H9 (cell line): ENCODE results near the gene DIPK1C. TPM values are rescaled to one million over a fixed set of nuclear protein-coding genes. Genes with fewer than 3 reads are reported as not detected.

Source experiments
- DNase-seq: peaks from one replicate; pipeline ENCODE4 v3.0.0-alpha.2; 2017
- H2AFZ ChIP-seq: one replicate; pipeline ENCODE4 v1.6.1; 2013; ENCODE audit warnings: mild to moderate bottlenecking, low read length, control low read depth, moderate library complexity
- H2AK5ac ChIP-seq: 2 replicates; pipeline ENCODE4 v1.6.1; 2013; ENCODE audit warnings: low read length, control low read depth, mixed read lengths; ENCODE audit not compliant: insufficient read length
- H2BK120ac ChIP-seq: one replicate; pipeline ENCODE4 v1.6.1; 2013; ENCODE audit warnings: low read depth, mild to moderate bottlenecking, low read length, control low read depth, inconsistent platforms; ENCODE audit not compliant: poor library complexity, severe bottlenecking
- H2BK12ac ChIP-seq: 2 replicates; pipeline ENCODE4 v1.6.1; 2013; ENCODE audit warnings: low read length, control low read depth, mixed read lengths, low read depth; ENCODE audit not compliant: insufficient read length
- H2BK15ac ChIP-seq: 2 replicates; pipeline ENCODE4 v1.6.1; 2013; ENCODE audit warnings: low read depth, low read length, control low read depth
- H2BK20ac ChIP-seq: one replicate; pipeline ENCODE4 v1.6.1; 2013; ENCODE audit warnings: low read depth, mild to moderate bottlenecking, low read length, control low read depth, inconsistent platforms; ENCODE audit not compliant: poor library complexity, severe bottlenecking
- H2BK5ac ChIP-seq: 2 replicates; pipeline ENCODE4 v1.6.1; 2013; ENCODE audit warnings: low read length, control low read depth, mixed read lengths; ENCODE audit not compliant: insufficient read length
- H3K14ac ChIP-seq: 2 replicates; pipeline ENCODE4 v1.6.1; 2013; ENCODE audit warnings: low read length, control low read depth; ENCODE audit not compliant: insufficient read depth
- H3K18ac ChIP-seq: 2 replicates; pipeline ENCODE4 v1.6.1; 2013; ENCODE audit warnings: low read depth, mild to moderate bottlenecking, mixed read lengths, low read length, control low read depth; ENCODE audit not compliant: insufficient read length
- H3K23ac ChIP-seq: 2 replicates; pipeline ENCODE4 v1.6.1; 2013; ENCODE audit warnings: low read length, control low read depth, mixed read lengths, low read depth; ENCODE audit not compliant: insufficient read length
- H3K23me2 ChIP-seq: 2 replicates; pipeline ENCODE4 v1.6.1; 2013; ENCODE audit warnings: low read depth, mild to moderate bottlenecking, mixed read lengths, low read length, control low read depth; ENCODE audit not compliant: insufficient read length, poor library complexity, severe bottlenecking
- H3K27ac ChIP-seq: 2 replicates; pipeline ENCODE4 v1.5.1; 2013; ENCODE audit warnings: low read length, control low read depth, mixed read lengths, low read depth; ENCODE audit not compliant: insufficient read length
- H3K27me3 ChIP-seq: 2 replicates; pipeline ENCODE4 v1.6.1; 2013; ENCODE audit warnings: low read length, control low read depth, inconsistent platforms; ENCODE audit not compliant: insufficient read depth
- H3K4ac ChIP-seq: 2 replicates; pipeline ENCODE4 v1.6.1; 2013; ENCODE audit warnings: low read depth, mild to moderate bottlenecking, control low read depth, inconsistent platforms, low read length, moderate library complexity
- H3K4me1 ChIP-seq: 2 replicates; pipeline ENCODE4 v1.6.1; 2013; ENCODE audit warnings: low read length, control low read depth, inconsistent platforms; ENCODE audit not compliant: insufficient read depth
- H3K4me2 ChIP-seq: 2 replicates; pipeline ENCODE4 v1.6.1; 2013; ENCODE audit warnings: low read length, control low read depth, mixed read lengths; ENCODE audit not compliant: insufficient read length, insufficient read depth
- H3K56ac ChIP-seq: 2 replicates; pipeline ENCODE4 v1.6.1; 2013; ENCODE audit warnings: low read depth, mild to moderate bottlenecking, mixed read lengths, low read length, control low read depth; ENCODE audit not compliant: insufficient read length
- H3K79me1 ChIP-seq: 2 replicates; pipeline ENCODE4 v1.6.1; 2013; ENCODE audit warnings: low read depth, mild to moderate bottlenecking, moderate library complexity, low read length, control low read depth, inconsistent platforms; ENCODE audit not compliant: insufficient read depth, poor library complexity, severe bottlenecking
- H3K79me2 ChIP-seq: 2 replicates; pipeline ENCODE4 v1.6.1; 2013; ENCODE audit warnings: low read length, control low read depth, inconsistent platforms; ENCODE audit not compliant: insufficient read depth
- H3K9ac ChIP-seq: 2 replicates; pipeline ENCODE4 v1.6.1; 2013; ENCODE audit warnings: low read length, control low read depth, mixed read lengths; ENCODE audit not compliant: insufficient read length; ENCODE audit errors: extremely low read depth
- H3K9me3 ChIP-seq: one replicate; pipeline ENCODE4 v1.6.1; 2013; ENCODE audit warnings: low read depth, low read length, inconsistent platforms; ENCODE audit not compliant: control insufficient read depth
- H3T11ph ChIP-seq: one replicate; pipeline ENCODE4 v1.6.1; 2013; ENCODE audit warnings: mild to moderate bottlenecking, low read length, control low read depth, inconsistent platforms
- H4K20me1 ChIP-seq: one replicate; pipeline ENCODE4 v1.6.1; 2013; ENCODE audit not compliant: control insufficient read depth, insufficient read length, insufficient read depth
- H4K5ac ChIP-seq: 2 replicates; pipeline ENCODE4 v1.6.1; 2013; ENCODE audit warnings: low read depth, mild to moderate bottlenecking, mixed read lengths, low read length, control low read depth; ENCODE audit not compliant: insufficient read length
- H4K8ac ChIP-seq: replicated peaks from 2 replicates; pipeline ENCODE4 v1.6.1; 2013; ENCODE audit warnings: low read length, control low read depth, mixed read lengths, low read depth; ENCODE audit not compliant: insufficient read length
- H4K91ac ChIP-seq: 2 replicates; pipeline ENCODE4 v1.6.1; 2013; ENCODE audit warnings: low read depth, mild to moderate bottlenecking, moderate library complexity, mixed read lengths, low read length, control low read depth; ENCODE audit not compliant: insufficient read length
- H3K27ac Mint-ChIP-seq, 3 experiments: 2 replicates in 2 of 3; 3 replicates in 1 of 3; pipeline ENCODE4 v1.8.0; 2020 to 2021; ENCODE audit warnings: mixed read lengths in 3 of 3, mild to moderate bottlenecking in 1 of 3, moderate library complexity in 1 of 3
- H3K27me3 Mint-ChIP-seq: 2 replicates; pipeline ENCODE4 v1.8.0; 2021; ENCODE audit warnings: low read depth, mild to moderate bottlenecking, moderate library complexity, mixed read lengths
- H3K36me3 Mint-ChIP-seq, 3 experiments: 2 replicates in 2 of 3; 3 replicates in 1 of 3; pipeline ENCODE4 v1.8.0; 2020 to 2021; ENCODE audit warnings: low read depth in 3 of 3, mixed read lengths in 3 of 3; ENCODE audit not compliant: insufficient read depth in 1 of 3
- H3K4me1 Mint-ChIP-seq, 2 experiments: 2 replicates each; pipeline ENCODE4 v1.8.0; 2020; ENCODE audit warnings: mixed read lengths in 2 of 2
- H3K4me3 Mint-ChIP-seq, 2 experiments: 2 replicates in 1 of 2; 3 replicates in 1 of 2; pipeline ENCODE4 v1.8.0; 2020 to 2021; ENCODE audit warnings: mild to moderate bottlenecking in 2 of 2, mixed read lengths in 2 of 2, moderate library complexity in 1 of 2
- H3K9me3 Mint-ChIP-seq, 2 experiments: 2 replicates in 1 of 2; 3 replicates in 1 of 2; pipeline ENCODE4 v1.8.0; 2020; ENCODE audit warnings: mild to moderate bottlenecking in 2 of 2, mixed read lengths in 2 of 2, moderate library complexity in 1 of 2
- CTCF ChIP-seq: fragments of 200-600 bp; sonication (generic); conservative IDR thresholded peaks from 3 replicates; pipeline ENCODE4 v1.8.0; 2021; ENCODE audit warnings: antibody characterized with exemption, mild to moderate bottlenecking
- WGBS: extraction: QIAGEN DNeasy Blood & Tissue Kit; methylation state at CpG from one replicate; pipeline ENCODE4 v1.1.7; 2013; ENCODE audit warnings: missing lambda C conversion rate, low lambda C conversion rate, mixed read lengths; ENCODE audit not compliant: insufficient read length; ENCODE audit errors: extremely low coverage; 5-methylcytosine and 5-hydroxymethylcytosine counted together
- total RNA-seq: library from RNA; stranded (reverse); gene quantifications from 2 replicates; pipeline ENCODE4 v1.2.1, GENCODE V29; 2021

DIPK1C gene
- total RNA-seq, 1 experiment from 2014 or later = not detected

DNA sequence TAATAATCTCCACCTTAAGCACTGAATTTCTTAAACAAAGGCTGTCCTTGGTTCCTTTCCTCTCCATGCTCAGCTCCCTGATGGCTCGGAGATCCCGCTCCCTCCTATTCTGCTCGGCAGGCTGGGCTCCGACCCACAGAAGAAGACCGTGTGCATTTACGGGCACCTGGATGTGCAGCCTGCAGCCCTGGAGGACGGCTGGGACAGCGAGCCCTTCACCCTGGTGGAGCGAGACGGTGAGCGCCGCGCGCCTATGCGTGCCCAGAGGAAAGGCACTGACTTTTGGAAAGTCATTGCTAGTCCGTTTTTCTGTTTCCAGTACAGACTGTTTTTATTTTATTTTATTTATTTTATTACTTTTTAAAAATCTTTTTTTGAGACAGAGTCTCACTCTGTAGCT lies 48.7 kb upstream of the DIPK1C start:
- peaks cover 6% of the 10 kb centered on the region for H3K79me1 ChIP-seq
- H3K36me3 Mint-ChIP-seq = peaks cover 65 to 92% (median 89%) of the 10 kb centered on the region in 3 experiments
- H2BK5ac ChIP-seq = no peak overlapping the region
- no peak overlapping the region for H3T11ph ChIP-seq
- H3K27ac Mint-ChIP-seq = peak overlapping the region; percentile 36 to 87 (median 68); a peak in 4 of 7 replicates
- no peak overlapping the region for H4K91ac ChIP-seq
- no peaks in the 10 kb centered on the region for H3K9me3 ChIP-seq
- peak overlapping the region in 1 of 2 experiments; percentile 38; a peak in 1 of 5 replicates for H3K4me3 Mint-ChIP-seq
- no peak overlapping the region for H3K4me2 ChIP-seq
- H3K18ac ChIP-seq = no peak overlapping the region
- no peak overlapping the region for H2BK12ac ChIP-seq
- H4K8ac ChIP-seq = no peak overlapping the region
- no peaks in the 10 kb centered on the region; the same call in 1 of the 2 replicates for H3K4me1 ChIP-seq
- no peak overlapping the region for H3K14ac ChIP-seq
- H3K23me2 ChIP-seq = no peaks in the 10 kb centered on the region
- H3K4ac ChIP-seq = no peak overlapping the region
- no peaks in the 10 kb centered on the region for H3K27me3 ChIP-seq
- TF ChIP-seq CTCF = no peak
- H3K27me3 Mint-ChIP-seq = no peaks in the 10 kb centered on the region
- H4K20me1 ChIP-seq = no peaks in the 10 kb centered on the region
- no CpG with 5 or more reads among the region's 16 CpGs for WGBS
- H2BK20ac ChIP-seq = no peak overlapping the region
- H3K9ac ChIP-seq = no peak overlapping the region
- no peaks in the 10 kb centered on the region for H3K9me3 Mint-ChIP-seq
- H2AK5ac ChIP-seq = no peak overlapping the region
- H2AFZ ChIP-seq = no peak overlapping the region
- no peak overlapping the region for H3K23ac ChIP-seq
- H3K56ac ChIP-seq = no peak overlapping the region
- H3K79me2 ChIP-seq = no peaks in the 10 kb centered on the region
- H2BK15ac ChIP-seq = no peak overlapping the region
- H3K4me1 Mint-ChIP-seq = peaks cover 9 to 19% of the 10 kb centered on the region in 2 experiments
- no peak overlapping the region for H3K27ac ChIP-seq
- H4K5ac ChIP-seq = no peak overlapping the region
- no peak for DNase-seq
- H2BK120ac ChIP-seq = no peak overlapping the region
